Nephron (organoid): ENCODE measurements around the gene NASP.
A peak's percentile ranks its signal among the peaks of the same experiment; 100 is the strongest.

ENCODE experiments used
- H3K27ac Mint-ChIP-seq, 3 experiments: 2 replicates each; pipeline ENCODE4 v1.8.0; 2020; ENCODE audit warnings: mixed read lengths in 3 of 3, mild to moderate bottlenecking in 2 of 3, moderate library complexity in 1 of 3
- H3K27me3 Mint-ChIP-seq: 2 replicates; pipeline ENCODE4 v1.8.0; 2021; ENCODE audit warnings: low read depth, mild to moderate bottlenecking, moderate library complexity, mixed read lengths
- H3K36me3 Mint-ChIP-seq: 2 replicates; pipeline ENCODE4 v1.8.0; 2020; ENCODE audit warnings: low read depth, mixed read lengths
- H3K4me1 Mint-ChIP-seq: 2 replicates; pipeline ENCODE4 v1.8.0; 2020; ENCODE audit warnings: mixed read lengths
- H3K4me3 Mint-ChIP-seq, 3 experiments: 2 replicates each; pipeline ENCODE4 v1.8.0; 2020; ENCODE audit warnings: mild to moderate bottlenecking in 3 of 3, mixed read lengths in 3 of 3, moderate library complexity in 2 of 3
- H3K9me3 Mint-ChIP-seq: 2 replicates; pipeline ENCODE4 v1.8.0; 2020; ENCODE audit warnings: mixed read lengths
- CTCF ChIP-seq, 3 experiments: fragments of 200-600 bp; sonication (generic); IDR thresholded peaks; one replicate each; pipeline ENCODE4 v1.5.0; 2021; ENCODE audit warnings: antibody characterized with exemption in 3 of 3; ENCODE audit not compliant: unreplicated experiment in 3 of 3

Gene NASP

GRCh38 chr1:45623972-45624371 is 40.1 kb downstream of the NASP start, which contains the start of gene CCDC17:
Gene CCDC17 (minus strand): TSS chr1:45624054. CDS start chr1:45623909, 145 bp downstream.
- Mint-ChIP-seq H3K9me3 (no peaks in the 10 kb centered on the region), H3K27me3 (no peaks in the 10 kb centered on the region), H3K36me3 (peaks cover 43% of the 10 kb centered on the region), H3K4me1 (no peaks in the 10 kb centered on the region), H3K27ac (peak within 1 kb of the TSS; percentile 42 to 62 (median 43)), H3K4me3 (no peak within 1 kb of the TSS)
- TF ChIP-seq CTCF (IDR thresholded peaks at IDR 0.05; ENCODE audit: unreplicated experiment in 3 of 3): no peak

DNA sequence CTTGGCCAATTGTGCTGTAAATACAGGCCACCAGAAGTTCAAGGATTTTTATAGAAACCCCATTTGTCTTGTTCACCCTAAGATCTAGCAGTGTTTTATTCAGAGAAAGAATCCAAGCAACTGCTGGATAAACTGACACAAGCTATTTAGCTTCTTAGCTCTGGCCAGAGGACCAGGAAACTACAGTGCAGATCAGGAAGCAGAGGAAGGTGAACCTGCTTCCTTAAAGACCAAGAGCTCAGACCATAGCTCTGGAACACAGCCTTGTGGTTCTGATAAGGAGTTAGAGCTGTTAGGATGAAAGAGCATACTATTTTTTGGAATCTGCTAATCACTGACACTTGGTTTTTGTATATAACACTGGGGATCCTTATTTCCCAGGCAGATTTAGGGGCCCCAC is 45.2 kb downstream of the NASP start:
- Mint-ChIP-seq H3K4me1 (no peaks in the 10 kb centered on the region), H3K36me3 (peaks cover 72% of the 10 kb centered on the region), H3K27me3 (no peaks in the 10 kb centered on the region)

DNA sequence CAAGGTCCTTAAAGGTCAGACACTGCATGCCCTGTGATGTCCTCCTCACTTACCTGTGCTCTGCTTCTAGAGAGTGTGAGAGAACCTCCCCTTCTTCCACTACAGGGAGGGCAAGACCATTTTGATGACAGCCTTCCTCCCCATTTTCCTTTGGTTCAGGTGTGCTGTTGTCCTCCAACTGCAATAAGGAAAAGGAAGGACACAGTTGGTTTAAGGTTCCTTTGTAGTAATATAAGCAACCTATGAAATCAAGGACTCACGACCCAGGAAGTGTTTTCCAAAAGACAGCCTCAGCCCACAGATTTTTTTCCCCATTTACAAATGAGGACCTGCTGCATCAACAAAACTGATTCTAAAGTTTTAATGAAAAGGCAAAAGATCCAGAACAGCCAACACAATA is 46.6 kb downstream of the NASP start:
- Mint-ChIP-seq H3K4me1 (no peaks in the 10 kb centered on the region), H3K36me3 (peaks cover 65% of the 10 kb centered on the region), H3K27ac (no peak overlapping the region), H3K9me3 (no peaks in the 10 kb centered on the region), H3K27me3 (no peaks in the 10 kb centered on the region), H3K4me3 (no peak overlapping the region)
- TF ChIP-seq CTCF (IDR thresholded peaks at IDR 0.05; ENCODE audit: unreplicated experiment in 3 of 3): no peak

More for the DNA sequence above, 45.2 kb downstream of the NASP start:
- no peak overlapping the region for H3K4me3 Mint-ChIP-seq
- no peak overlapping the region for H3K27ac Mint-ChIP-seq
- TF ChIP-seq CTCF (IDR thresholded peaks at IDR 0.05; ENCODE audit: unreplicated experiment in 3 of 3): no peak
- no peaks in the 10 kb centered on the region for H3K9me3 Mint-ChIP-seq

DNA sequence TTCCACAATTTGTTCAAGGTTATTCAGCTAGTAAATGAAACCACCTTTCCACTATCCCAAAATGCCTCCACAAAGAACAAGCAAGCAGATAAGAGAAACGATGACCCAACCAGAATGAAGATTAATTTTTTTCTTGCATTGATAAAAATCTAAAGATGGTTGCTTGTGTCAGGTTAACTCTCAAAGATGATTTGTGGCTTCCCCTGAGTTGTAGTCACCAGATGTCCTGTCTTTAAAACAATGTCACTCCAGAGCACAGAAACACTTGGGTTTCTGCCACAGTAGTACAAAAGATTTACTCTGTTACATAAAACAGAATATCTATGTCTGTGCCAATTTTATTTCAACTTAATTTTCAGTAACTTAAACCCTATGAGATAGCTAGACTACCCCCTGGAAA is 51.4 kb downstream of the NASP start:
- H3K27me3 Mint-ChIP-seq: no peaks in the 10 kb centered on the region
- H3K4me1 Mint-ChIP-seq: peaks cover 2% of the 10 kb centered on the region
- H3K27ac Mint-ChIP-seq: no peak overlapping the region
- no peak overlapping the region for H3K4me3 Mint-ChIP-seq
- no peaks in the 10 kb centered on the region for H3K9me3 Mint-ChIP-seq
- no peak for TF ChIP-seq CTCF (IDR thresholded peaks at IDR 0.05; ENCODE audit: unreplicated experiment in 3 of 3)
- H3K36me3 Mint-ChIP-seq: peaks cover 31% of the 10 kb centered on the region

DNA sequence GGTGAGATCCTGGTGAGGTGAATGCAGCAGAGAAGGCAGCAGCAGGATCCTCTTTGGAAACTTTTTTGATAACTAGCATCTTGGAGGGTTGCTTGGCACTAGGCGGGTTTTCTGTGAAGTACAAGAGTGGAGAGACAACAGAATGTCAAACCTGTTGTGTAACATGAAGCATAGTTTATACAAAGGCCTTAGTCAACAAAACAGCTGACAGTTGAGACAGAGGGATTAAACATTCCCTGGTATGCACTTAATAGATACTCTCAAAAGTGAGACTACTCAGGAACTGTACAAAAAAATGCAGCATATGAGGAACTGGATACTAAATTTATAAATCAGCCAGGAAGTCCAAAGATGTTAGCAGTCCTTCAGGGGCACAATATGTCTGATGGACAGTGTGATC is 56.5 kb downstream of the NASP start:
- Mint-ChIP-seq H3K27ac (peak overlapping the region in 1 of 3 experiments; percentile 39), H3K27me3 (no peaks in the 10 kb centered on the region), H3K4me3 (no peak overlapping the region), H3K9me3 (no peaks in the 10 kb centered on the region), H3K4me1 (peaks cover 7% of the 10 kb centered on the region), H3K36me3 (peaks cover 39% of the 10 kb centered on the region)
- no peak for TF ChIP-seq CTCF (IDR thresholded peaks at IDR 0.05; ENCODE audit: unreplicated experiment in 3 of 3)

DNA sequence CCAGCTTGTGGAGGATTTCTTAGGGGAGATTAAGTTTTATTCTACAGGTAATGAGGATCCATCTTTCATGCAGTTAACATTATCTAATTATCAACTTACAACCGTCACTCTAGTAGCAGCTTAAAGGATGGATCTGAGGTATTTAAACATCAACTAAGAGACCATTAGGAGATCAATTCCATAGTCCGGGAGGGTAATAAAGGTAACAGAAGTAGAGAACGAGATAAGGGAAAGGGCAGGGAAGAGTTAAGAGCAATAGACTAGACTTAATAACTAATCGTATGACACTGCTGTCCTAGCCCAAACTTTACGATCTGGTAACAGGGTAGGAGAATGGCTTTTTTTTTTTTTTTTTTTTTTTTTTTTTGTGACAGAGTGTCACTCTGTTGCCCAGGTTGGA is 59.5 kb downstream of the NASP start:
- Mint-ChIP-seq H3K9me3 (no peaks in the 10 kb centered on the region), H3K36me3 (peaks cover 62% of the 10 kb centered on the region), H3K4me1 (peaks cover 7% of the 10 kb centered on the region), H3K27me3 (no peaks in the 10 kb centered on the region), H3K4me3 (no peak overlapping the region), H3K27ac (no peak overlapping the region)
- no peak for TF ChIP-seq CTCF (IDR thresholded peaks at IDR 0.05; ENCODE audit: unreplicated experiment in 3 of 3)
